HG03442 (cell line): ENCODE results near the gene ATP2B1.
A peak's percentile ranks its signal among the peaks of the same experiment; 100 is the strongest.

Source experiments
- ATAC-seq: cut with Tn5 transposase; IDR thresholded peaks from one replicate; pipeline ENCODE4 v1.9.1; 2021; ENCODE audit warnings: mild to moderate bottlenecking, moderate library complexity; ENCODE audit not compliant: unreplicated experiment

Gene ATP2B1

GRCh38 chr12:89694542-89694941 is 14.1 kb downstream of the ATP2B1 start:
- no peak for ATAC-seq

DNA sequence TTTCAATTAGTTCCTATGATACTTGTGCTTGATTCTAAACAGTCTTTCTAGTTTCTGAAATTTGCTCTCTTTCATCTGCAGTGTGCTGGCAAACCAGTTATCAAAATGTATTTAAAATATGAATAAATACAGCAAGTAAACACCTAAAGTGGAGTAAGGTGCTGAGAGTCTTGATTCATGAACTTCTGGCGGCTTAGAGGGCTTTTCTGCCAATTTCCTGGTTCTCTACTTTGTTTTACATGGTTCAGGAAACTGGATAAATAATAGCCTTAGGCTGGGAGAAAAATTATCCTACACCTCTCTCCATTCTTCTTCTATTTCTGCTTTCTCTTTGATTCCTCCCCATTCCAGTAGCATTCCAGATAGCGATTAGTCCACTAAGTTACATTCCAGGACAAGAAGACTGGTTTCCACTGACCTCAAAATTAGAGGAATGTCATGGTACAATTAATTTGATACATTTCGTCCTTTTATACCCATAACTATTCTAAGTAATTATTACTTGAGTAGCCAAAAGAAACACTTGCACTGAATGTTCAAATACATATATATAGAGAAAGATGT is 14.9 kb downstream of the ATP2B1 start:
- ATAC-seq = no peak

DNA sequence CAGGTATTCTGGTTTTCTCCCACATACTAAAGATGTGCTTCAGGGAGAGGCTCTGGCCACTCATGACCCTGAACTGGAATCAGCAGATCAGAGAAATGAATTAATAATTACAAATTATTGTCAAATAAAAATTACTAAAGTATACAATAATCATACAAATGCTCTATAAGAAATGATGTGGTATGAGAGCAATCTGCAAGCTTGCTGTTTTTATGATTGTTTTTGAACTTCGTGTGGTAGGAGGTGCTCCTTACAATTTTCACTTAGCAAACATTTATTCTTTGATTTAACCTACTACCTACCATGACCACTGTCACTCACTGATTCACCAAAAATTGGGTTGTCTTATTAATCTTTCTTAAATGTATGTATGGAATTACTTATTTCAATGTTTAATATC is 16.2 kb downstream of the ATP2B1 start:
- no peak for ATAC-seq

DNA sequence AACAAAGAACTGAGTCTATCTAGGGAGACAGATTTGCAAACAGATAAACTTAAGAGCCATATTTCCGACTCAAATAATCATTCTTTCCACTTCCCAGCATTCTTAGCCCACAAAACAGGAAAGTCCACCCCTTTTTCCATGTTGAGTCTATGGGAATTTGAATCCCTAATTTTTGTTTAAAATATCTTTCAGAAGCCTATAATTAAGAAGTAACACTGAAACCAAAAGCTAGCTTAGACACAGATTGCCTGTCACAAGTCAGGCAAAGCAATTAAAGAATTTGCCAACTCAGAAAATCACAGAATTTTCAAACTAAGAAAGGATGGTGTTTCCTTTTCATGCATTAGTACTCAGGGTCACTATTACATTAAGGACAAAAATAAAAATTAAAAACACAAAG is 17.0 kb downstream of the ATP2B1 start:
- ATAC-seq = no peak

DNA sequence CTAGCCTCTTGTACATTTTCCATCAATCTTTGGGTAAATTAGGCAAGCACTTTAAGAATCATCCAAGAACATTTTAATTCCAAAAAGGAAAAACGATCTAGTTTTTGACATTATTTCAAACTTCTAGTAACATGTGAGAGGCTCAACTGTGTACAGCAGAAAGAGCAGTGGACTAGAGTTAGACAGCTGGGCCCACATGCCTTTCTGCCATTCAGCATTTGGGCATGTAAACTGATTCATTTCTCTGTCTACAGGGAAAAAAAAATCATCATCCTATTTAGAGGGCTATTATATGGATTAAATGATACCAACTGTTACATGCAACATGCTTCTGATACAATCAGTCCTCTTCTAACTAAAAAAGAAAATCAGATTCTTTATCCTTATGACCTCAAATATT is 17.7 kb downstream of the ATP2B1 start:
- no peak for ATAC-seq

GRCh38 chr12:89689306-89689705 is 19.3 kb downstream of the ATP2B1 start:
- no peak for ATAC-seq

DNA sequence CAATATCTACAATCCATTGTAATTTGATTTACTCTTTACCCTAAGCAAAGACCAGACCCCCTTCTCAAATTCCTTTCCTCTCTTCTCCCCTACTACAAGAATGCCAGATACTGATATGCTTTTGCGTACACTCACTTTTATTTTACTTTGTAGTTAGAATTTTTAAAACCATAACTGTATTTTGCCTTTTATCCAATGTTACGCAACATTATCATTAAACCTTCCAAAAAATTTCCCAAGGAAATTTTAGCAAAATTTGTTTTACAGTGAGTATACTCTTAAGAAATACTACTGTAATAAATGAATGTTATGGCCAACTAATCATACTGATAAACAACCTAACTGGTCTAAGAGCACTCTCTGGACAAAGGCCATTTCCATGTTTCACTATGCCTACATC is 22.3 kb downstream of the ATP2B1 start:
- ATAC-seq = no peak

GRCh38 chr12:89685363-89685972 is 23.2 kb downstream of the ATP2B1 start:
- no peak for ATAC-seq

DNA sequence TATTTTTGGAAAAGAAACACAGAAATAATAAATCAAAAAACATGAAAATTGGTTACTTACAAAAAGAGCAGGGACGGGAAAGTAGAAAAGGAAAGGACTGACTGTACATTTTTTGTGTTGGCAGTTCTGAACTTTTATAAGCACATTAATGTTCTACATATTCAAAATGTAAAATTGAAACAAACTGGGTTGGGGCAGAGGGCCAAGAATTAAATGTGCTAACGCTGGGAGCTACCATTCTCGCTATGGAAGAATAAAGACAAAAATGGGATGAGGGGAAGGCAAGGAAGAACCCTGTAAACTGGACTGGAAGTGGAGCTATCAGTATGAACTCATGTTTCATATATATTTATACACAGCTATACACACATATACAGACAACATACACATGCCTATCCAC is 24.5 kb downstream of the ATP2B1 start:
- ATAC-seq = no peak

GRCh38 chr12:89682284-89682683 is 26.4 kb downstream of the ATP2B1 start:
- ATAC-seq = no peak

- ATAC-seq = no peak
Measured at GRCh38 chr12:89680409-89680808, 28.2 kb downstream of the ATP2B1 start.

GRCh38 chr12:89679631-89680030 is 29.0 kb downstream of the ATP2B1 start:
- ATAC-seq = no peak

DNA sequence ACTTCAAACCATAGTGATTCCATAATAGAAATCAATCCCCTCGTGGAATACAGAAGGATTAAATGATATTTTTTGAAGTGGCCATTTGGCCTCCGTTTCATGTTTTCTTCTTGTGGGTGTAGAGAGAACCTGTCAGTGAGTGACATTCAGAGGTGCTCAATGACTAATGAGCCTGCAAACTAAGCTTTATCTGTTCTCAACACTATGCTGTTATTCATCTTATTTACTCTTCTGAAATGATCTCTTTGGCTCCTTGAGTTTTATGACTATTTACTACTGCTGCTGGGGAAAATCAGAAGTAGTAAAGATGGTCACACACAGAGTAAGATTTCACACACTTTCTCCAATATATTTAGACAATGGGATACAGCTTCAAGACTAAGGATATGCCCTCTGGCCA is 30.4 kb downstream of the ATP2B1 start:
- no peak for ATAC-seq

DNA sequence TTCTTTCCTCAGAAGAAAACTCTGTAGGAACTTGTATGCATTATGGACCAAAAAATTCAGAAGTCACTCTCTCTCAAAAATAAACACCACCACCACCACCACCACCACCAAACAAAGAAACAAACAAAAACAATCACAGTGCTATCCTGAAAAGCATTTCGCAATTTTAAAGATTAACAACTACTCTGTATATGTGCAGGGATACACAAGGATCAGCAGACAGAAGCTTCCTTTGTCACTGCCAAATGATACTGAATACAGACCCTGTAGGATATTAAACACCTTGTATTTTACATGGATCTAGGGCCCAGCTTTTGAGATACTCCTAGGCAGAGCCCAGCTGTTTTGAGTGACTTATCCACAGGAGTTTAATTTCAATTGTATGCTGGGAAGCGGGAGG is 31.7 kb downstream of the ATP2B1 start:
- ATAC-seq = no peak

DNA sequence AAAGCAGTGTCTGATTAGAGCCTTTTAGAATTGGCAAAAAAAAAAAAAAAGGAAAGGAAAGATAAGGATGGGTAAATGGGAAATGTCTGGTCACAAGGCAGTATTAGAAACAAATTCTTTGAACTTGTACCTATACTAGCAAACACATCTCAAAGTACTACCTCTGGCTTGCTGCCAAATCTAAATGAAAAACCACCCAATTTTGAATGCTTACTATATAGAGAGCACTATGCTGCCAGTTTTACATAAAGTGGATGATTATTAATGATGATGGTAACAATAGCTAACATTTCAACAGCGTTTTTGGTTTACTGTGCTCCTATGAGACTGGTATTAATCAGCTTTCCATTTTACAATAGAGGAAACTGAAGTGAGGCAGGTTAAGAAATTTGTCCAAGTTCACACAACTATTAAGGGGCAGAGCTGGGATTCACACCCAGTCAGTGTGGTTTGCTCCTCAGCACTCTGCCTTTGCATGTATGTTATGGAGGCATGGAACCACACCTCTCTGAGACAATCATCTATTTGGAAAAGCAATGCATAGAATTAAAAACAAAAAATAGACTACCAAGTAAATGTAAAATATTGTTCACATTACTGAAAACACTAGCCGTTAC is 34.2 kb downstream of the ATP2B1 start:
- no peak for ATAC-seq

- ATAC-seq = no peak
Measured at GRCh38 chr12:89673603-89674002, 35.0 kb downstream of the ATP2B1 start.

- no peak for ATAC-seq
Measured at GRCh38 chr12:89672589-89672979, 36.1 kb downstream of the ATP2B1 start.

DNA sequence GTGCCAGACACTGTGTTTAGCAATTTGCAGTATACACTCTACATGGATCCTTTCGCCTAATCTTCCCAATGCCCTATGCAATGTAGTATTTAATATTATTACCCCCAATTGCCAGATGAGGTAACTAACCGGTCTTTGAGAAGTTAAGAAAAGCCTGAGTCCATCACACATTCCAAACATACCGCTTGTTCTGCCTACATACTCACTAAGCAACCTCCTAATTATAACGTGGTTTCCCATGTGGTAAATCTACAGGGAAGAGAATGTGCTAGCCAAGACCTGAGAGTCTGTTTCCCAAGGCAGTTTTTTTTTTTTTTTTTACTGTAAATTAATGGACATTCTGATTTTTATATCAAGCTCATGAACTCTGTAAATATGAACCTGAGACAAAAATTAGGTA is 37.2 kb downstream of the ATP2B1 start:
- ATAC-seq = no peak

GRCh38 chr12:89669197-89669596 is 39.4 kb downstream of the ATP2B1 start:
- no peak for ATAC-seq

DNA sequence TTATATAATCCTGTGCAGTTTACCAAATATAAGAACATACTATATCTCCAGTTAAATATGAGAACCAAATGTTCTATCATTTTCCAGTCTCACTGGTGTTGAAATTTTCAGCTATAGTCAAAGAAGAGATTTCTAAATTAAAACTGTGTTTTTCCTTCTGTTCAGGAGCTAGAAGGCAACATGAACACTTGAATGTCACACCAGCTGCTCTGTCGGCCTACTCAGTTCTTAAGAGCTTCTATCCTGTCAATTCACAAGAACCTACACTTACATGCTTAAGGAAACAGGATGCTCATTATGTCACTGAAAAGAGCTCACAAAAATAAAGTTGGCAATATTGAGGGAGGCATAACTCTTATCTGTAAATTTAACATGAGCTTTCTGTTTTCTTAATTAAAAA is 43.1 kb downstream of the ATP2B1 start:
- ATAC-seq = no peak

GRCh38 chr12:89664441-89664840 is 44.2 kb downstream of the ATP2B1 start:
- no peak for ATAC-seq

- peak; percentile 64 for ATAC-seq
Measured at GRCh38 chr12:89663577-89664357, 44.9 kb downstream of the ATP2B1 start.
